Breast epithelium (tissue), 4 donors: Measurements from ENCODE around the gene ATG16L1. TPM values are rescaled to one million over a fixed set of nuclear protein-coding genes. Genes with fewer than 3 reads are reported as not detected.
A peak's percentile ranks its signal among the peaks of the same experiment; 100 is the strongest.

Experiments used
- DNase-seq, 2 donors: peaks; one replicate each; pipeline ENCODE4 v3.0.0-alpha.2; 2019; ENCODE audit warnings: low spot score in 2 of 2
- H3K27ac ChIP-seq, 2 donors: fragments of 200-600 bp; sonication (generic) in 1 of 2; one replicate each; pipeline ENCODE4 v1.5.1; 2016 to 2019; ENCODE audit warnings: mild to moderate bottlenecking in 1 of 2
- H3K27me3 ChIP-seq, 2 donors: fragments of 200-600 bp; sonication (generic) in 1 of 2; one replicate each; pipeline versions ENCODE4 v1.5.1 to v1.6.0; 2017 to 2019; ENCODE audit warnings: control low read depth in 1 of 2, mild to moderate bottlenecking in 1 of 2
- H3K36me3 ChIP-seq: fragments of 200-600 bp; one replicate; pipeline ENCODE4 v1.5.1; 2019
- H3K4me1 ChIP-seq, 2 donors: fragments of 200-600 bp; sonication (generic); one replicate each; pipeline ENCODE4 v1.5.1; 2016 to 2019; ENCODE audit warnings: control low read depth in 1 of 2
- H3K4me3 ChIP-seq, 3 donors: fragments of 200-600 bp; sonication (generic); 1 replicate in 2 of 3; 2 replicates in 1 of 3; pipeline ENCODE4 v1.5.1; 2016 to 2019; ENCODE audit warnings: mild to moderate bottlenecking in 3 of 3, moderate library complexity in 2 of 3
- H3K9me3 ChIP-seq, 2 donors: fragments of 200-600 bp; sonication (generic) in 1 of 2; one replicate each; pipeline ENCODE4 v1.5.1; 2016 to 2019; ENCODE audit warnings: control low read depth in 1 of 2
- POLR2A ChIP-seq: fragments of 450-650 bp; IDR thresholded peaks from one replicate; pipeline ENCODE4 v1.6.1; 2016; ENCODE audit warnings: antibody characterized with exemption, mild to moderate bottlenecking, moderate library complexity
- POLR2AphosphoS5 ChIP-seq, 3 donors: sonication (generic); formaldehyde crosslinking; IDR thresholded peaks; one replicate each; pipeline ENCODE4 v1.6.1; 2017; ENCODE audit warnings: antibody characterized with exemption in 3 of 3
- intact Hi-C: fragments of 100-400 bp; cut with DNase I; formaldehyde crosslinking; loops from one replicate; pipeline ENCODE4 v1.15.1; 2023; ENCODE audit warnings: low total_unique reads
- total RNA-seq, 3 donors: library from RNA; depleted of rRNA; stranded (reverse); fragments of >200 nt; gene quantifications; one replicate each; pipeline ENCODE4 v1.1.0, GENCODE V29; 2016
- TF ChIP-seq, protein P1 (sequence below), 3 donors: fragments of 450-650 bp; IDR thresholded peaks; one replicate each; pipeline ENCODE4 v1.5.1; 2016 to 2017; ENCODE audit warnings: antibody characterized with exemption in 3 of 3, mild to moderate bottlenecking in 3 of 3, moderate library complexity in 3 of 3

ATG16L1 gene
- total RNA-seq, 3 donors from 2014 or later, result 19.5 to 61.9 (median 46.0) TPM

- H3K4me1 ChIP-seq, result no peaks in the 10 kb centered on the region
- no peaks in the 10 kb centered on the region for H3K9me3 ChIP-seq
- DNase-seq, result no peak
- H3K4me3 ChIP-seq, result no peak overlapping the region
- no peak overlapping the region for H3K27ac ChIP-seq
- no peak for TF ChIP-seq POLR2A
- TF ChIP-seq, protein P1, sequence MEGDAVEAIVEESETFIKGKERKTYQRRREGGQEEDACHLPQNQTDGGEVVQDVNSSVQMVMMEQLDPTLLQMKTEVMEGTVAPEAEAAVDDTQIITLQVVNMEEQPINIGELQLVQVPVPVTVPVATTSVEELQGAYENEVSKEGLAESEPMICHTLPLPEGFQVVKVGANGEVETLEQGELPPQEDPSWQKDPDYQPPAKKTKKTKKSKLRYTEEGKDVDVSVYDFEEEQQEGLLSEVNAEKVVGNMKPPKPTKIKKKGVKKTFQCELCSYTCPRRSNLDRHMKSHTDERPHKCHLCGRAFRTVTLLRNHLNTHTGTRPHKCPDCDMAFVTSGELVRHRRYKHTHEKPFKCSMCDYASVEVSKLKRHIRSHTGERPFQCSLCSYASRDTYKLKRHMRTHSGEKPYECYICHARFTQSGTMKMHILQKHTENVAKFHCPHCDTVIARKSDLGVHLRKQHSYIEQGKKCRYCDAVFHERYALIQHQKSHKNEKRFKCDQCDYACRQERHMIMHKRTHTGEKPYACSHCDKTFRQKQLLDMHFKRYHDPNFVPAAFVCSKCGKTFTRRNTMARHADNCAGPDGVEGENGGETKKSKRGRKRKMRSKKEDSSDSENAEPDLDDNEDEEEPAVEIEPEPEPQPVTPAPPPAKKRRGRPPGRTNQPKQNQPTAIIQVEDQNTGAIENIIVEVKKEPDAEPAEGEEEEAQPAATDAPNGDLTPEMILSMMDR (IDR thresholded peaks at IDR 0.05), result no peak
- no peak for TF ChIP-seq POLR2AphosphoS5 (IDR thresholded peaks at IDR 0.05)
- H3K36me3 ChIP-seq, result no peaks in the 10 kb centered on the region
- intact Hi-C loops, result no loop called here
- no peaks in the 10 kb centered on the region for H3K27me3 ChIP-seq
Observed at GRCh38 chr2:233244818-233245217, 6.7 kb upstream of the ATG16L1 start.

GRCh38 chr2:233245406-233245805 lies 6.1 kb upstream of the ATG16L1 start:
- DNase-seq, result no peak
- TF ChIP-seq, protein P1 (IDR thresholded peaks at IDR 0.05), result no peak
- TF ChIP-seq POLR2AphosphoS5 (IDR thresholded peaks at IDR 0.05), result no peak
- no peak for TF ChIP-seq POLR2A
- Histone ChIP-seq H3K36me3 (no peaks in the 10 kb centered on the region), H3K9me3 (no peaks in the 10 kb centered on the region), H3K27me3 (no peaks in the 10 kb centered on the region), H3K4me1 (no peaks in the 10 kb centered on the region), H3K27ac (no peak overlapping the region), H3K4me3 (no peak overlapping the region)
- intact Hi-C loops, result no loop called here

GRCh38 chr2:233247116-233247515 lies 4.4 kb upstream of the ATG16L1 start:
- DNase-seq, result no peak
- Histone ChIP-seq H3K9me3 (no peaks in the 10 kb centered on the region), H3K4me3 (no peak overlapping the region), H3K36me3 (no peaks in the 10 kb centered on the region), H3K4me1 (no peaks in the 10 kb centered on the region), H3K27ac (peak overlapping the region in 1 of 2 donors; percentile 6), H3K27me3 (no peaks in the 10 kb centered on the region)
- intact Hi-C loops, result no loop called here
- TF ChIP-seq, protein P1 (IDR thresholded peaks at IDR 0.05), result no peak
- TF ChIP-seq POLR2AphosphoS5 (IDR thresholded peaks at IDR 0.05) (no peak), POLR2A (no peak)

- H3K9me3 ChIP-seq, result no peaks in the 10 kb centered on the region
- no peaks in the 10 kb centered on the region for H3K27me3 ChIP-seq
- H3K36me3 ChIP-seq, result no peaks in the 10 kb centered on the region
- no peak overlapping the region for H3K4me3 ChIP-seq
- intact Hi-C loops, result no loop called here
- peak in 1 of 2 donors; percentile 25 for DNase-seq
- TF ChIP-seq POLR2AphosphoS5 (IDR thresholded peaks at IDR 0.05), result no peak
- TF ChIP-seq POLR2A, result no peak
- TF ChIP-seq, protein P1 (IDR thresholded peaks at IDR 0.05), result no peak
- H3K4me1 ChIP-seq, result no peaks in the 10 kb centered on the region
- no peak overlapping the region for H3K27ac ChIP-seq
Observed at GRCh38 chr2:233247744-233248143, 3.7 kb upstream of the ATG16L1 start.

- TF ChIP-seq POLR2A (no peak), POLR2AphosphoS5 (IDR thresholded peaks at IDR 0.05) (no peak)
- TF ChIP-seq, protein P1 (IDR thresholded peaks at IDR 0.05), result no peak
- Histone ChIP-seq H3K36me3 (no peaks in the 10 kb centered on the region), H3K9me3 (no peaks in the 10 kb centered on the region), H3K27me3 (no peaks in the 10 kb centered on the region), H3K4me3 (no peak overlapping the region), H3K4me1 (peaks cover 0 to 4% of the 10 kb centered on the region in 2 donors), H3K27ac (no peak overlapping the region)
- no peak for DNase-seq
- intact Hi-C loops, result no loop called here
Observed at GRCh38 chr2:233248999-233249398, 2.5 kb upstream of the ATG16L1 start.
